ENCODE measurements around the gene OR5D13. TPM values are rescaled to one million over a fixed set of nuclear protein-coding genes. Genes with fewer than 3 reads are reported as not detected.

The OR5D13 gene, protein sequence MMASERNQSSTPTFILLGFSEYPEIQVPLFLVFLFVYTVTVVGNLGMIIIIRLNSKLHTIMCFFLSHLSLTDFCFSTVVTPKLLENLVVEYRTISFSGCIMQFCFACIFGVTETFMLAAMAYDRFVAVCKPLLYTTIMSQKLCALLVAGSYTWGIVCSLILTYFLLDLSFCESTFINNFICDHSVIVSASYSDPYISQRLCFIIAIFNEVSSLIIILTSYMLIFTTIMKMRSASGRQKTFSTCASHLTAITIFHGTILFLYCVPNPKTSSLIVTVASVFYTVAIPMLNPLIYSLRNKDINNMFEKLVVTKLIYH
- total RNA-seq, result not detected

DNA sequence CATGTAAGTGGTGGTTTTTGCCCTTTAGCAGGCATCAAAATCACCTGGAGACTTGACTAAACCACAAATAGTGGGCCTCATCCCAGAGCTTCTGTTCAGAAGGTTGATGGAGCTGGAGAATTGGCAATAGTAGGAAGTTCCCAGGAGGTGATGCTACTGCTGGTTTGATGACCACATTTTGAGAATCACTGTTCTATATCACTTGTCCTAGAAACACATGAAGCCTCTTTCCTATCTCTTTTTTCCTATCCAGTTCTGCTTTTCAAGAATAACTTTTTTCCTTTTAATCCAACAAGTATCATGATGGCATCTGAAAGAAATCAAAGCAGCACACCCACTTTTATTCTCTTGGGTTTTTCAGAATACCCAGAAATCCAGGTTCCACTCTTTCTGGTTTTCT lies at the start of gene OR5D13:
OR5D13 (plus strand) TSS at position 301 of the 400 bp plus-strand sequence; CDS start at position 301, 0 bp downstream.
- TF ChIP-seq, protein P1, sequence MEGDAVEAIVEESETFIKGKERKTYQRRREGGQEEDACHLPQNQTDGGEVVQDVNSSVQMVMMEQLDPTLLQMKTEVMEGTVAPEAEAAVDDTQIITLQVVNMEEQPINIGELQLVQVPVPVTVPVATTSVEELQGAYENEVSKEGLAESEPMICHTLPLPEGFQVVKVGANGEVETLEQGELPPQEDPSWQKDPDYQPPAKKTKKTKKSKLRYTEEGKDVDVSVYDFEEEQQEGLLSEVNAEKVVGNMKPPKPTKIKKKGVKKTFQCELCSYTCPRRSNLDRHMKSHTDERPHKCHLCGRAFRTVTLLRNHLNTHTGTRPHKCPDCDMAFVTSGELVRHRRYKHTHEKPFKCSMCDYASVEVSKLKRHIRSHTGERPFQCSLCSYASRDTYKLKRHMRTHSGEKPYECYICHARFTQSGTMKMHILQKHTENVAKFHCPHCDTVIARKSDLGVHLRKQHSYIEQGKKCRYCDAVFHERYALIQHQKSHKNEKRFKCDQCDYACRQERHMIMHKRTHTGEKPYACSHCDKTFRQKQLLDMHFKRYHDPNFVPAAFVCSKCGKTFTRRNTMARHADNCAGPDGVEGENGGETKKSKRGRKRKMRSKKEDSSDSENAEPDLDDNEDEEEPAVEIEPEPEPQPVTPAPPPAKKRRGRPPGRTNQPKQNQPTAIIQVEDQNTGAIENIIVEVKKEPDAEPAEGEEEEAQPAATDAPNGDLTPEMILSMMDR (IDR thresholded peaks at IDR 0.05; ENCODE audit: low read depth), result no peak

DNA sequence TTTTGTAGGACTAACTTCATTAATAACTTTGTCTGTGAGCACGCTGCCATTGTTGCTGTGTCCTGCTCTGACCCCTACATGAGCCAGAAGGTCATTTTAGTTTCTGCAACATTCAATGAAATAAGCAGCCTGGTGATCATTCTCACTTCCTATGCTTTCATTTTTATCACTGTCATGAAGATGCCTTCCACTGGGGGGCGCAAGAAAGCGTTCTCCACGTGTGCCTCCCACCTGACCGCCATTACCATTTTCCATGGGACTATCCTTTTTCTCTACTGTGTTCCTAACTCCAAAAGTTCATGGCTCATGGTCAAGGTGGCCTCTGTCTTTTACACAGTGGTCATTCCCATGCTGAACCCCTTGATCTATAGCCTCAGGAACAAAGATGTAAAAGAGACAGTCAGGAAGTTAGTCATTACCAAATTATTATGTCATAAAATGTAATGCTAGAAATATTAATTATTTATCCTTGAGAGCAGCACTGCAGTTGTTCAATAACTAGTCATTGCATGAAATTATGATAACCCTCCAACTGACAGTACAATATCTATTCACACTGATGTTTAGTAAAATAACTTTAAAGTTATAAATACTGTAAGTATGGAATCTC lies 46.4 kb upstream of the OR5D13 start:
- TF ChIP-seq, protein P1 (IDR thresholded peaks at IDR 0.05; ENCODE audit: low read depth), result no peak

DNA sequence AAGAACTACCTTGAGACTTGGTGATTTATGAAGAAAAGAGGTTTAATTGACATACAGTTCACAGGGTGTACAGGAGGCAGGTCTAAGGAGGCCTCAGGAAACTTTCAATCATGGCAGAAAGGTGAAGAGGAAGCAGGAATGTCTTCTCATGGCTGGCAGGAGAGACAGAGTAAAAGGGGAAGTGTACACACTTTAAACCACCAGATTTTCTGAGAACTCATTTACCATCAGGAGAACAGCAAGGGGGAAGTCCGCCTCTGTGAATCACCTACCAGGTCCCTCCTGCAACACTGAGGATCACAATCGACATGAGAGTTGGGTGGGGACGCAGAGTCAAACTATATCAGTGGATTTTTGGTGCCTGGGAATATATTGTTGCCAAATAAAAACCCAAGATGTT lies 40.3 kb upstream of the OR5D13 start:
- TF ChIP-seq, protein P1 (IDR thresholded peaks at IDR 0.05; ENCODE audit: low read depth), result no peak

DNA sequence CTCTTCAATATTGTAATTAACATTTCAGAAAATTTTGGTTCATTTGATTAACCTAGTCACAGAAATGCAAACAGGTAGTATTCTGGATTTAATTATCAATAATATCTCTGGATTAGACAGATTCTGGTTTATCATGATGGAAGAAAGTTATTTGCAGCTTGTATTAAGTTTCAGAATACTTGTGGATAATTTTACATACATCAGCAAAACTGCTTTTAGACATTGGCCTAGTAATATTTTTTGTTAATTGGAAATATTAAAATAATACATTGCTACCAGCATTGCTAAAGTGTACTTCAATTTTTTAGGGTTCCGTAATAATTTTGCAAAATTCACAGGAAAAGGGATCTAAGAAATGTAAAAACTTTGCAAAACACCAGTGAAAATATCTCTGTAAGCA lies 18.4 kb downstream of the OR5D13 start:
- TF ChIP-seq, protein P1 (IDR thresholded peaks at IDR 0.05; ENCODE audit: low read depth), result no peak

DNA sequence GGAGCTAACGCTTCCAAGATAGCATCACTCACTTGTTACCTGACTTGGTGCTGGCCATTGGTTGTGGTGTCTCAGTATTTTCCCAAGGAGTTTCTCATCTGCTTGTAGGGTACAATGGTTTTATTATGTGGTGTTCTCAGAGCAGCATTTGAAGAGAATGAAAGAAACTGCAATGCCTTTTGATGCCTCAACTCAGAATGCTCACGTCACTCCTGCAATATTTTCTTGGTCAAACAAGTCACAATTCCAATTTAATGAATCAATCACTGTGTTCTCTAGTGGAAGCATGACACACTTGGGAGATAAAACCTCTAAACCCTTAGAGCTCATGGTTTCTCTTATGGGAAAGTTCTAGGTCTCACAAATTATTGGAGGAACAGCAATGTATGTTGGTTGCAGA lies 20.1 kb downstream of the OR5D13 start:
- TF ChIP-seq, protein P1 (IDR thresholded peaks at IDR 0.05; ENCODE audit: low read depth), result no peak

DNA sequence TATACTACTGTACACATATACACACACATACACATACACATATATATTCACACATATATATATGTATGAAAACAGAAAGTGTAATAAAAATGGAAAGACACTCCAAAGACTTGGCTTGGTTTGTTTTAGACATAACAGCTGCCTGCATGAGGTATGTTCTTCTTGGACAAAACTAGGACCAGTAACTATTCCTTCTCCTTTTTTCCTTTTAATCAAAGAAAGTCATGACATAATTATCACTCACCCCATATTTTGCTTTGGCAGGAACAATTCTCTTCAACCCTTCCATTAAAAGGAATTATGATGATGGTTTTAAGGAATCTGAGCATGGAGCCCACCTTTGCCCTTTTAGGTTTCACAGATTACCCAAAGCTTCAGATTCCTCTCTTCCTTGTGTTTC lies 22.0 kb downstream of the OR5D13 start, which contains the start of gene OR5D14:
OR5D14 (plus strand) TSS at position 301 of the 400 bp plus-strand sequence; CDS start at position 301, 0 bp downstream.
- TF ChIP-seq, protein P1 (IDR thresholded peaks at IDR 0.05; ENCODE audit: low read depth), result no peak

DNA sequence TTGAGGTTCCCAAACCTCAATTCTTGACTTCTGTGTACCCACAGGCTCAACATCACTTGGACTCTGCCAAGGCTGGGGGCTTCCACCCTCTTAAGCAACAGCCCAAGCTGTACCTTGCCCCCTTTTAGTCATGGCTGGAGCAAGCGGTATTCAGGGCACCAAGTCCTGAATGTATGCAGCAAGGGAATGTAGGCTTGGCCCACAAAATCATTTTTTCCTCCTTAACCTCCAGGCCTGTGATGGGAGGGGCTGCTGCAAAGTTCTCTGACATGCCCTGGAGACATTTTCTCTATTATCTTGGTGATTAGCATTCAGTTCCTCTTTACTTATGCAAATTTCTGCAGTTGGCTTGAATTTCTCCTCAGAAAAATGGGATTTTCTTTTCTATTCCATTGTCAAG lies 33.0 kb downstream of the OR5D13 start:
- TF ChIP-seq, protein P1 (IDR thresholded peaks at IDR 0.05; ENCODE audit: low read depth), result no peak

Data from subcutaneous adipose tissue (tissue), 4 donors.